Mesendoderm (in vitro differentiated cells): ENCODE data around the gene RBM46.

Experiments used
- DNase-seq: peaks from one replicate; pipeline ENCODE4 v3.0.0; 2013
- H2AK5ac ChIP-seq: 2 replicates; pipeline ENCODE4 v1.6.1; 2013; ENCODE audit warnings: low read length, inconsistent platforms
- H2BK120ac ChIP-seq: 2 replicates; pipeline ENCODE4 v1.6.1; 2013; ENCODE audit warnings: low read depth, mild to moderate bottlenecking, low read length, moderate library complexity, mixed read lengths
- H2BK15ac ChIP-seq: replicated peaks from 2 replicates; pipeline ENCODE4 v1.6.1; 2013; ENCODE audit warnings: low read depth, mild to moderate bottlenecking, moderate library complexity
- H2BK5ac ChIP-seq: 2 replicates; pipeline ENCODE4 v1.6.1; 2013; ENCODE audit warnings: low read length, inconsistent platforms
- H3K18ac ChIP-seq: 2 replicates; pipeline ENCODE4 v1.6.1; 2013; ENCODE audit warnings: mild to moderate bottlenecking, low read length, mixed read lengths
- H3K23ac ChIP-seq: one replicate; pipeline ENCODE4 v1.6.1; 2013; ENCODE audit warnings: low read length
- H3K27ac ChIP-seq: 2 replicates; pipeline ENCODE4 v1.5.1; 2013; ENCODE audit warnings: low read depth, mild to moderate bottlenecking, inconsistent platforms, low read length, moderate library complexity
- H3K27me3 ChIP-seq: 2 replicates; pipeline ENCODE4 v1.6.1; 2013; ENCODE audit warnings: low read length, control low read depth, mild to moderate bottlenecking, inconsistent platforms; ENCODE audit not compliant: insufficient read depth, poor library complexity
- H3K36me3 ChIP-seq: 2 replicates; pipeline ENCODE4 v1.6.1; 2013; ENCODE audit warnings: low read length, inconsistent platforms; ENCODE audit not compliant: control insufficient read depth, insufficient read depth
- H3K4ac ChIP-seq: one replicate; pipeline ENCODE4 v1.6.1; 2013; ENCODE audit warnings: low read depth, mild to moderate bottlenecking, low read length, moderate library complexity
- H3K4me1 ChIP-seq: 2 replicates; pipeline ENCODE4 v1.6.1; 2013; ENCODE audit warnings: low read depth, low read length, inconsistent platforms; ENCODE audit not compliant: control insufficient read depth
- H3K4me2 ChIP-seq: 2 replicates; pipeline ENCODE4 v1.6.1; 2013; ENCODE audit warnings: low read length
- H3K4me3 ChIP-seq: 2 replicates; pipeline ENCODE4 v1.5.1; 2013; ENCODE audit warnings: mild to moderate bottlenecking, low read length
- H3K56ac ChIP-seq: one replicate; pipeline ENCODE4 v1.6.1; 2013; ENCODE audit warnings: low read length
- H3K79me1 ChIP-seq: 2 replicates; pipeline ENCODE4 v1.6.1; 2013; ENCODE audit warnings: low read length, inconsistent platforms
- H3K79me2 ChIP-seq: 2 replicates; pipeline ENCODE4 v1.6.1; 2013; ENCODE audit warnings: mild to moderate bottlenecking, low read length; ENCODE audit not compliant: control insufficient read depth, insufficient read depth
- H3K9ac ChIP-seq: 2 replicates; pipeline ENCODE4 v1.6.1; 2013; ENCODE audit warnings: low read length, inconsistent platforms
- H4K5ac ChIP-seq: one replicate; pipeline ENCODE4 v1.6.1; 2013; ENCODE audit warnings: low read length
- H4K8ac ChIP-seq: one replicate; pipeline ENCODE4 v1.6.1; 2013; ENCODE audit warnings: low read depth, mild to moderate bottlenecking, control low read depth, low read length, moderate library complexity
- WGBS: extraction: QIAGEN DNeasy Blood & Tissue Kit; methylation state at CpG from one replicate; pipeline ENCODE4 v1.1.7; 2013; ENCODE audit warnings: low lambda C conversion rate, missing lambda C conversion rate; ENCODE audit not compliant: insufficient coverage; ENCODE audit errors: extremely low coverage; 5-methylcytosine and 5-hydroxymethylcytosine counted together

The RBM46 gene

GRCh38 chr4:154740462-154740861 is 40.6 kb upstream of the RBM46 start:
- H3K4me1 ChIP-seq, result peaks cover 13% of the 10 kb centered on the region
- H4K5ac ChIP-seq, result no peak overlapping the region
- H3K18ac ChIP-seq, result no peak overlapping the region
- no peak overlapping the region for H3K23ac ChIP-seq
- no peak overlapping the region for H3K4me2 ChIP-seq
- no peaks in the 10 kb centered on the region for H3K36me3 ChIP-seq
- no peaks in the 10 kb centered on the region for H3K79me2 ChIP-seq
- H3K79me1 ChIP-seq, result no peaks in the 10 kb centered on the region
- H3K56ac ChIP-seq, result no peak overlapping the region
- H3K27me3 ChIP-seq, result peaks cover 19% of the 10 kb centered on the region
- H3K9ac ChIP-seq, result no peak overlapping the region
- no peak overlapping the region for H3K4ac ChIP-seq
- no peak overlapping the region for H2BK120ac ChIP-seq
- DNase-seq, result no peak
- H4K8ac ChIP-seq, result no peak overlapping the region
- no CpG with 5 or more reads among the region's 24 CpGs for WGBS
- no peak overlapping the region for H2AK5ac ChIP-seq
- H3K27ac ChIP-seq, result no peak overlapping the region
- no peak overlapping the region for H2BK15ac ChIP-seq
- H2BK5ac ChIP-seq, result no peak overlapping the region
- H3K4me3 ChIP-seq, result no peak overlapping the region

GRCh38 chr4:154741131-154741665 is 39.9 kb upstream of the RBM46 start:
- H2BK5ac ChIP-seq, result no peak overlapping the region
- H3K79me2 ChIP-seq, result no peaks in the 10 kb centered on the region
- H3K23ac ChIP-seq, result no peak overlapping the region
- H3K27me3 ChIP-seq, result peaks cover 19% of the 10 kb centered on the region
- H3K79me1 ChIP-seq, result no peaks in the 10 kb centered on the region
- no peak overlapping the region for H3K56ac ChIP-seq
- H3K4ac ChIP-seq, result no peak overlapping the region
- H4K5ac ChIP-seq, result no peak overlapping the region
- H2BK120ac ChIP-seq, result no peak overlapping the region
- no peaks in the 10 kb centered on the region for H3K36me3 ChIP-seq
- no CpG with 5 or more reads among the region's 20 CpGs for WGBS
- H2AK5ac ChIP-seq, result no peak overlapping the region
- no peak overlapping the region for H3K9ac ChIP-seq
- peaks cover 13% of the 10 kb centered on the region for H3K4me1 ChIP-seq
- H3K18ac ChIP-seq, result no peak overlapping the region
- DNase-seq, result no peak
- no peak overlapping the region for H2BK15ac ChIP-seq
- no peak overlapping the region for H4K8ac ChIP-seq
- no peak overlapping the region for H3K27ac ChIP-seq
- no peak overlapping the region for H3K4me3 ChIP-seq
- H3K4me2 ChIP-seq, result peak overlapping the region; percentile 11

- peaks cover 13% of the 10 kb centered on the region for H3K4me1 ChIP-seq
- H3K18ac ChIP-seq, result no peak overlapping the region
- no peak overlapping the region for H3K9ac ChIP-seq
- H3K79me1 ChIP-seq, result no peaks in the 10 kb centered on the region
- peak overlapping the region; percentile 48 for H3K4me2 ChIP-seq
- H4K8ac ChIP-seq, result no peak overlapping the region
- peak; percentile 63 for DNase-seq
- peak overlapping the region; percentile 18 for H3K56ac ChIP-seq
- WGBS, result no CpG with 5 or more reads among the region's 49 CpGs
- H2BK120ac ChIP-seq, result no peak overlapping the region
- no peak overlapping the region for H3K27ac ChIP-seq
- H2BK15ac ChIP-seq, result no peak overlapping the region
- peaks cover 19% of the 10 kb centered on the region for H3K27me3 ChIP-seq
- H3K4ac ChIP-seq, result no peak overlapping the region
- H3K79me2 ChIP-seq, result no peaks in the 10 kb centered on the region
- H4K5ac ChIP-seq, result no peak overlapping the region
- no peaks in the 10 kb centered on the region for H3K36me3 ChIP-seq
- H3K23ac ChIP-seq, result no peak overlapping the region
- no peak overlapping the region for H2AK5ac ChIP-seq
- no peak overlapping the region for H2BK5ac ChIP-seq
- H3K4me3 ChIP-seq, result no peak overlapping the region
Observed at GRCh38 chr4:154741922-154742850, 38.9 kb upstream of the RBM46 start.

- Histone ChIP-seq H2BK5ac (no peak within 1 kb of the TSS), H3K4ac (no peak within 1 kb of the TSS), H4K5ac (no peak within 1 kb of the TSS), H3K36me3 (no peaks in the 10 kb centered on the region), H3K4me1 (peaks cover 13% of the 10 kb centered on the region), H3K23ac (peak within 1 kb of the TSS; percentile 81), H3K79me1 (no peaks in the 10 kb centered on the region), H2BK15ac (no peak within 1 kb of the TSS), H4K8ac (no peak within 1 kb of the TSS), H3K9ac (peak within 1 kb of the TSS; percentile 63), H3K27me3 (peaks cover 19% of the 10 kb centered on the region), H3K79me2 (no peaks in the 10 kb centered on the region), H3K4me3 (peak within 1 kb of the TSS; percentile 51), H2AK5ac (no peak within 1 kb of the TSS), H3K4me2 (peak within 1 kb of the TSS; percentile 91), H3K27ac (no peak within 1 kb of the TSS), H2BK120ac (no peak within 1 kb of the TSS), H3K56ac (peak within 1 kb of the TSS; percentile 82), H3K18ac (no peak within 1 kb of the TSS)
- no CpG with 5 or more reads among the region's 55 CpGs for WGBS
- peak; percentile 81 for DNase-seq
Observed at GRCh38 chr4:154743683-154744340, 37.3 kb upstream of the RBM46 start, which contains the start of gene LRAT. Gene LRAT, plus strand, starts transcription at chr4:154744000. Its CDS starts 327 bp downstream, at chr4:154744327.

- Histone ChIP-seq H2BK15ac (no peak overlapping the region), H2BK5ac (no peak overlapping the region), H3K27ac (no peak overlapping the region), H3K27me3 (peaks cover 19% of the 10 kb centered on the region), H2AK5ac (no peak overlapping the region), H3K56ac (no peak overlapping the region), H3K36me3 (no peaks in the 10 kb centered on the region), H3K79me2 (no peaks in the 10 kb centered on the region), H3K4ac (no peak overlapping the region), H3K79me1 (no peaks in the 10 kb centered on the region), H4K8ac (no peak overlapping the region), H3K4me2 (peak overlapping the region; percentile 91), H3K4me3 (peak overlapping the region; percentile 51), H2BK120ac (no peak overlapping the region), H3K18ac (no peak overlapping the region), H3K4me1 (peaks cover 13% of the 10 kb centered on the region), H4K5ac (no peak overlapping the region), H3K9ac (peak overlapping the region; percentile 63), H3K23ac (peak overlapping the region; percentile 81)
- DNase-seq, result no peak
- no CpG with 5 or more reads among the region's 31 CpGs for WGBS
Observed at GRCh38 chr4:154744341-154744926, 36.6 kb upstream of the RBM46 start.
